Gastroesophageal sphincter (tissue), 3 donors: Measurements from ENCODE around the gene KRTAP16-1.

Source experiments
- POLR2AphosphoS5 ChIP-seq: sonication (generic); formaldehyde crosslinking; IDR thresholded peaks from one replicate; pipeline ENCODE4 v1.6.1; 2017; ENCODE audit warnings: antibody characterized with exemption
- TF ChIP-seq, protein P1 (sequence below), 4 experiments: fragments of 200-600 bp in 2 of 4; fragments of 450-650 bp in 2 of 4; sonication (generic) in 1 of 4; IDR thresholded peaks; one replicate each; pipeline ENCODE4 v1.5.1; 2017 to 2019; ENCODE audit warnings: antibody characterized with exemption in 4 of 4, mild to moderate bottlenecking in 2 of 4, moderate library complexity in 2 of 4

DNA sequence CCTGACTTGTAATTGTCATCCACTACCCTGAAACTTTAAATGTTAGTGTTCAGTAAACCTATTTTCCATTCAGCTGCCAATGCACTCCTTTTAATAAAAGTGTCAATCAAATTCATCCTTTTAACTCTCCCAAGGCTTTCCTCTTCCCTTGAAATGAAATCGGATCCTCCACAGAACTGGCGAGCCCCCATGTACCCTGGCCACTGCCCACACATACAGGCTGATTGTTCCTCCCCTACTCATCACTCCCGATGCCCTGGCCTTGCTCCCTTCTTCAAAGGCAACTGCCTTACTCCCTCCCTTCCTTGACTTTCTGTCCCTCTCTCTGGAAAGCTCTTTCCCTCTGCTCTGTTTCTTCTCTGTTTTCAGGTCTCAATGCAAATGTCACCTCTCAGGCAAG is 33.9 kb upstream of the KRTAP16-1 start:
- TF ChIP-seq, protein P1, sequence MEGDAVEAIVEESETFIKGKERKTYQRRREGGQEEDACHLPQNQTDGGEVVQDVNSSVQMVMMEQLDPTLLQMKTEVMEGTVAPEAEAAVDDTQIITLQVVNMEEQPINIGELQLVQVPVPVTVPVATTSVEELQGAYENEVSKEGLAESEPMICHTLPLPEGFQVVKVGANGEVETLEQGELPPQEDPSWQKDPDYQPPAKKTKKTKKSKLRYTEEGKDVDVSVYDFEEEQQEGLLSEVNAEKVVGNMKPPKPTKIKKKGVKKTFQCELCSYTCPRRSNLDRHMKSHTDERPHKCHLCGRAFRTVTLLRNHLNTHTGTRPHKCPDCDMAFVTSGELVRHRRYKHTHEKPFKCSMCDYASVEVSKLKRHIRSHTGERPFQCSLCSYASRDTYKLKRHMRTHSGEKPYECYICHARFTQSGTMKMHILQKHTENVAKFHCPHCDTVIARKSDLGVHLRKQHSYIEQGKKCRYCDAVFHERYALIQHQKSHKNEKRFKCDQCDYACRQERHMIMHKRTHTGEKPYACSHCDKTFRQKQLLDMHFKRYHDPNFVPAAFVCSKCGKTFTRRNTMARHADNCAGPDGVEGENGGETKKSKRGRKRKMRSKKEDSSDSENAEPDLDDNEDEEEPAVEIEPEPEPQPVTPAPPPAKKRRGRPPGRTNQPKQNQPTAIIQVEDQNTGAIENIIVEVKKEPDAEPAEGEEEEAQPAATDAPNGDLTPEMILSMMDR (IDR thresholded peaks at IDR 0.05), result no peak
- TF ChIP-seq POLR2AphosphoS5, result no peak
